GM18520 (cell line): Measurements from ENCODE around the gene PLAU.
A peak's percentile ranks its signal among the peaks of the same experiment; 100 is the strongest.
"Not testable (repeated sequence)": the region's sequence is repeated elsewhere in the genome, so short reads cannot be mapped to it uniquely, and the experiment has no call there.

Source experiments
- ATAC-seq: cut with Tn5 transposase; IDR thresholded peaks from one replicate; pipeline ENCODE4 v1.9.1; 2021; ENCODE audit not compliant: unreplicated experiment

The PLAU gene

GRCh38 chr10:73876566-73876965, 34.4 kb upstream of the PLAU start:
- no peak for ATAC-seq

GRCh38 chr10:73876971-73877370, 34.0 kb upstream of the PLAU start:
- no peak for ATAC-seq

GRCh38 chr10:73877533-73878160, 33.3 kb upstream of the PLAU start:
- no peak for ATAC-seq

GRCh38 chr10:73878365-73878764, 32.6 kb upstream of the PLAU start:
- no peak for ATAC-seq

GRCh38 chr10:73879296-73880173, 31.4 kb upstream of the PLAU start:
- peak; percentile 80 for ATAC-seq

- ATAC-seq: no peak
These were observed 29.6 kb upstream of the PLAU start for GRCh38 chr10:73881221-73881919.

- no peak for ATAC-seq
These were observed 26.9 kb upstream of the PLAU start for GRCh38 chr10:73884017-73884416.

- peak; percentile 44 for ATAC-seq
These were observed 24.8 kb upstream of the PLAU start for GRCh38 chr10:73886085-73886529.

- no peak for ATAC-seq
These were observed 24.2 kb upstream of the PLAU start for GRCh38 chr10:73886661-73887293.

GRCh38 chr10:73887294-73888039, 23.5 kb upstream of the PLAU start:
- ATAC-seq: no peak

GRCh38 chr10:73888514-73888913, 22.4 kb upstream of the PLAU start:
- no peak for ATAC-seq

- ATAC-seq: no peak
These were observed 21.9 kb upstream of the PLAU start for GRCh38 chr10:73889014-73889413.

GRCh38 chr10:73889416-73889815, 21.5 kb upstream of the PLAU start:
- not testable (repeated sequence) for ATAC-seq

GRCh38 chr10:73890261-73890660, 20.7 kb upstream of the PLAU start:
- ATAC-seq: no peak

- ATAC-seq: not testable (repeated sequence)
These were observed 20.1 kb upstream of the PLAU start for GRCh38 chr10:73890830-73891229.

- no peak for ATAC-seq
These were observed 19.4 kb upstream of the PLAU start for GRCh38 chr10:73891540-73891939.

GRCh38 chr10:73892310-73893030, 18.5 kb upstream of the PLAU start:
- ATAC-seq: no peak

- no peak for ATAC-seq
These were observed 17.5 kb upstream of the PLAU start for GRCh38 chr10:73893426-73893825.

GRCh38 chr10:73894245-73894971, 16.5 kb upstream of the PLAU start:
- ATAC-seq: no peak
